ENCODE data around the gene DPF3.

The DPF3 gene

GRCh38 chr14:72663076-72663487 is 230.8 kb downstream of the DPF3 start:
- Histone ChIP-seq H2AFZ (ENCODE audit: low read depth, low read length, severe bottlenecking) (no peak overlapping the region), H3K4me2 (ENCODE audit: low read depth, low read length, poor library complexity, severe bottlenecking) (no peak overlapping the region), H3K9me2 (replicated peaks; ENCODE audit: insufficient read depth, low read length) (no peaks in the 10 kb centered on the region), H3K79me2 (ENCODE audit: insufficient read depth, low read length) (no peaks in the 10 kb centered on the region), H3K36me3 (ENCODE audit: low read length) (0 out of 2 replicates have a peak, but pooled peaks cover 3% of the 10 kb centered on the region), H3K27me3 (ENCODE audit: low read length) (no peaks in the 10 kb centered on the region), H3K4me3 (ENCODE audit: insufficient read depth, low read length, poor library complexity, severe bottlenecking) (no peak overlapping the region), H3F3A (ENCODE audit: insufficient read depth) (no peaks in the 10 kb centered on the region), H3K9ac (ENCODE audit: low read length) (no peak overlapping the region), H3K9me3 (ENCODE audit: insufficient read depth, low read length) (no peaks in the 10 kb centered on the region), H3K27ac (ENCODE audit: low read depth, low read length) (no peak overlapping the region), H4K20me1 (ENCODE audit: low read depth, low read length) (no peaks in the 10 kb centered on the region)
- no peak for TF ChIP-seq EZH2phosphoT487 (conservative IDR thresholded peaks at IDR 0.05; ENCODE audit: low read length)
- TF ChIP-seq CTCF (IDR thresholded peaks at IDR 0.05; ENCODE audit: insufficient read depth, low read length, poor library complexity, severe bottlenecking), result no peak

DNA sequence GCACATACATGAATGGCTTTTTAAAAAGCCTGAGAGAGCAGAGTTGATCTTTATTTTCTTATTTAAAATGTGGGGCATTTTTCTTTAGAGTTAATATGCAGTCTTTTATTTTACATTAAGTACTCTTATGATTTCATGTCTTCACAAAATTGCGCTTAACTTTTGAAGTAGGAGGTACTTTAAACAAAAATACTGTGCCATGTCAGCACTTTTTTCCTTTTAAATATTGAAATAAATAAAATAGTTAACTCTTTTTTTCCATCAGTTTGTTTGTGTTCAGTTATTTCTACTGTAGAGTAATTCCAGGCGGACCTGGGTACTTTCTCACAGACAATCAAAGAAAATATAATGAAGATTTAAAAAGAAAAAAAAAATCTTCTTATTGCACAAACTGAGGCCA is 231.7 kb downstream of the DPF3 start:
- Histone ChIP-seq H2AFZ (ENCODE audit: low read depth, low read length, severe bottlenecking) (no peak overlapping the region), H3K27me3 (ENCODE audit: low read length) (no peaks in the 10 kb centered on the region), H3K4me2 (ENCODE audit: low read depth, low read length, poor library complexity, severe bottlenecking) (no peak overlapping the region), H3F3A (ENCODE audit: insufficient read depth) (no peaks in the 10 kb centered on the region), H3K9ac (ENCODE audit: low read length) (no peak overlapping the region), H3K9me3 (ENCODE audit: insufficient read depth, low read length) (no peaks in the 10 kb centered on the region), H3K9me2 (replicated peaks; ENCODE audit: insufficient read depth, low read length) (no peaks in the 10 kb centered on the region), H3K4me3 (ENCODE audit: insufficient read depth, low read length, poor library complexity, severe bottlenecking) (no peak overlapping the region), H4K20me1 (ENCODE audit: low read depth, low read length) (no peaks in the 10 kb centered on the region), H3K36me3 (ENCODE audit: low read length) (0 out of 2 replicates have a peak, but pooled peaks cover 3% of the 10 kb centered on the region), H3K27ac (ENCODE audit: low read depth, low read length) (no peak overlapping the region), H3K79me2 (ENCODE audit: insufficient read depth, low read length) (no peaks in the 10 kb centered on the region)
- TF ChIP-seq EZH2phosphoT487 (conservative IDR thresholded peaks at IDR 0.05; ENCODE audit: low read length) (no peak), CTCF (IDR thresholded peaks at IDR 0.05; ENCODE audit: insufficient read depth, low read length, poor library complexity, severe bottlenecking) (no peak)

DNA sequence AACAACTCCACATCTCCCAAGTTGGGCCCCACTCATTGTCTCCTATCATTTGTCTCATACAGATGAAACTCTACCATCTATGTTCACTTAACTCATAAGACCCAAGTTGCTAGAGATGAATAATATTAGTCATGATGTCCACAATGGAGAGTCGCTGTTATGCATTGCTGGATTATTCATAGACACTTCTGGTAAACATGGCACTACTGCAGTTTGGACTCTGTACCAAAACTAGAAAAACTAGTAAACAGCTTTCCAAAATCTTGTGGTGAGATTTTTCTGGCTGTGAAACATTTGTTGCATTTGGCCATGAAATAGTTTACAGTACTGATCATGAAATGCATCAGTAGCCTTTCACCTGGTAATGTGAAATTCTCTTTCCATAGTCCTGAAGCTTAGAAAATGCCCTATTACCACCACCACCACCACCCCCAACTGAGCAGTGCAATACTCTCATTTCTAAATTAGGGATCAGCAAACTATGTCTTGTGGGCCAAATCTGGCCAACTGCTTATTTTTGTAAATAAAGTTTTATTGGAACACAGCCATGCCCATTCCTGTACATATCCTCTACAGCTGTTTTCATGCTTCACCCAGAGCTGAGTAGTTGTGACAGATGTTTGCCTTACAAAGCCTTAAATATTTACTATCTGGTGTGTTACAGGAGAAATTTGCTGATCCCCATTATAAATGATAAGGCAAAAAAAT is 236.5 kb downstream of the DPF3 start:
- no peaks in the 10 kb centered on the region for H3K9me2 ChIP-seq (replicated peaks; ENCODE audit: insufficient read depth, low read length)
- no peaks in the 10 kb centered on the region for H3F3A ChIP-seq (ENCODE audit: insufficient read depth)
- H3K4me3 ChIP-seq (ENCODE audit: insufficient read depth, low read length, poor library complexity, severe bottlenecking), result no peak overlapping the region
- H3K79me2 ChIP-seq (ENCODE audit: insufficient read depth, low read length), result no peaks in the 10 kb centered on the region
- H4K20me1 ChIP-seq (ENCODE audit: low read depth, low read length), result no peaks in the 10 kb centered on the region
- no peak overlapping the region for H3K27ac ChIP-seq (ENCODE audit: low read depth, low read length)
- H3K4me2 ChIP-seq (ENCODE audit: low read depth, low read length, poor library complexity, severe bottlenecking), result no peak overlapping the region
- H3K36me3 ChIP-seq (ENCODE audit: low read length), result no peaks in the 10 kb centered on the region
- no peaks in the 10 kb centered on the region for H3K9me3 ChIP-seq (ENCODE audit: insufficient read depth, low read length)
- no peaks in the 10 kb centered on the region for H3K27me3 ChIP-seq (ENCODE audit: low read length)
- TF ChIP-seq EZH2phosphoT487 (conservative IDR thresholded peaks at IDR 0.05; ENCODE audit: low read length) (no peak), CTCF (IDR thresholded peaks at IDR 0.05; ENCODE audit: insufficient read depth, low read length, poor library complexity, severe bottlenecking) (no peak)
- no peak overlapping the region for H3K9ac ChIP-seq (ENCODE audit: low read length)
- no peak overlapping the region for H2AFZ ChIP-seq (ENCODE audit: low read depth, low read length, severe bottlenecking)
